ENCODE data around the gene TRIM9.
"Not testable (repeated sequence)": the region's sequence is repeated elsewhere in the genome, so short reads cannot be mapped to it uniquely, and the experiment has no call there.

Gene TRIM9

DNA sequence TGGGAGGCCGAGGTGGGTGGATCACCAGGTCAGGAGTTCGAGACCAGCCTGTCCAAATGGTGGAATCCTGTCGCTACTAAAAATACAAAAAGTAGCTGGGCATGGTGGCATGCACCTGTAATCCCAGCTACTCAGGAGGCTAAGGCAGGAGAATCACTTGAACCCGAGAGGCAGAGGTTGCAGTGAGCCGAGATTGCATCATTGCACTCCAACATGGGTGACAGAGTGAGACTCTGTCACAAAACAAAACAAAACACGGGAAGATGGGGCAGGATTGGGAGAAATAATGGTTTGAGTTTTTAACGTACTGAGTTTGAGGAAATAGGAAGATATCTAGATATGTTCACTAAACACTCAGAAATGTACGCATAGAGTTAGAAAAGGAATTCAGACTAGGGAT lies 153.3 kb downstream of the TRIM9 start:
- peaks cover 43% of the 10 kb centered on the region for H3K27me3 Mint-ChIP-seq (ENCODE audit: low read depth)
- not testable (repeated sequence) for H3K36me3 Mint-ChIP-seq (ENCODE audit: low read depth); H3K27ac Mint-ChIP-seq; H3K9me3 Mint-ChIP-seq; H3K4me1 Mint-ChIP-seq (ENCODE audit: low read depth); H3K4me3 Mint-ChIP-seq

DNA sequence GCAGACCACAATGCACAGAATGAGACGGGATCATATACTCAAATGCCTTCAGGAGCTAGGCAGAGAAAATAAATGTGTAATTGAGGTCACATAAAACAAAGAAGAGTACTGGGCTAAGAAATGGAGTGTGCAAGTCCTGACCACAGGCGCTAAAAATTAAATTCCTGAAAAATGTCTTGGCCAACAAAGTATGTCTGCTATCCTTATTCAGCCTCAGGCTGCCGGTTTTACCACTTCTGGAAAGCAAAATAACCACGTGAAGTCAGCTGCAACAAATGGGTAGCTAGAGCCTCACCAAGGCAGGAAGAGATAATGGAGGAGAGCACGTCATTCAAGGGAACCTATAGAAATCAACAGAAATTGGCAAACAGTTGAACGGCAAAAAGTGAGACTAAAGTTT lies 153.8 kb downstream of the TRIM9 start:
- no peaks in the 10 kb centered on the region for H3K9me3 Mint-ChIP-seq
- H3K27me3 Mint-ChIP-seq (ENCODE audit: low read depth): peaks cover 43% of the 10 kb centered on the region
- H3K36me3 Mint-ChIP-seq (ENCODE audit: low read depth): no peaks in the 10 kb centered on the region
- no peak overlapping the region for H3K27ac Mint-ChIP-seq
- peaks cover 7% of the 10 kb centered on the region for H3K4me1 Mint-ChIP-seq (ENCODE audit: low read depth)
- no peak overlapping the region for H3K4me3 Mint-ChIP-seq

DNA sequence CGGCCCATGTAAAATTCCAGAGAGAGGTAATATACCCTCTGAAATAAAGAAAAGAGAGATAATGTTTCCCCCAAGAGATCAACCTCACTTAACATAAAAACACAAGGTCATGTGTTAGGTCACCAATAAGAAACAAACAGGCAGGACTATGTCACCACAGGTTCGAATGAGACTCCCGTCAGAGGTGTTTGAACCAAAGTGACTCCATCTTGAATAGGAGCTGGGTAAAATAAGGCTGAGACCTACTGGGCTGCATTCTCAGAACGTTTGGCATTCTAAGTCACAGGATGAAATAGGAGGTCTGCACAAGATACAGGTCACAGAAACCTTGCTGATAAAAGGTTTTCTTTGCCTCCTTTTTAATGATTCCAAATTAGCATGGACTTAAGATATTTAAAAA lies 157.1 kb downstream of the TRIM9 start:
- Mint-ChIP-seq H3K27me3 (ENCODE audit: low read depth) (peaks cover 22% of the 10 kb centered on the region), H3K36me3 (ENCODE audit: low read depth) (no peaks in the 10 kb centered on the region), H3K27ac (no peak overlapping the region), H3K4me1 (ENCODE audit: low read depth) (no peaks in the 10 kb centered on the region), H3K9me3 (no peaks in the 10 kb centered on the region), H3K4me3 (no peak overlapping the region)

DNA sequence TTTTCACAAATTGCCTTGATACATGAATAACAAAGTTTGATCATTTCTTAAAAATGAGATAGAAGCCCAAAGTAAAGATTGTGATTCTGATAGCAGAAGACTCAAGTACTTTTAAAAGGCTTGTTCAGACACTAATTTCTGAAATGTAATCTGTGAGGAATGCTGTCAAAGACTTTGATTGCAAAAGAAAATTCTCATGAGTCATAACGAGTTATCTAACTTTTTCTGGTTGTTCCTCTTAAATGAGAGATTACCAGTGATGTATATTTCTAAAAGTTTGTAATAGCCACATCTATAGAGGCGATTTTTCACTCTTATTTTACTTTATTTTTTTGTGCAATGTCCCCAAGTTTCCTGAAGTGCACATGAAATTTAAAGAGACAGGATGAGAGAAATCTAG lies 157.6 kb downstream of the TRIM9 start:
- Mint-ChIP-seq H3K36me3 (ENCODE audit: low read depth) (no peaks in the 10 kb centered on the region), H3K9me3 (no peaks in the 10 kb centered on the region), H3K27me3 (ENCODE audit: low read depth) (peaks cover 19% of the 10 kb centered on the region), H3K4me1 (ENCODE audit: low read depth) (no peaks in the 10 kb centered on the region), H3K4me3 (no peak overlapping the region), H3K27ac (no peak overlapping the region)

DNA sequence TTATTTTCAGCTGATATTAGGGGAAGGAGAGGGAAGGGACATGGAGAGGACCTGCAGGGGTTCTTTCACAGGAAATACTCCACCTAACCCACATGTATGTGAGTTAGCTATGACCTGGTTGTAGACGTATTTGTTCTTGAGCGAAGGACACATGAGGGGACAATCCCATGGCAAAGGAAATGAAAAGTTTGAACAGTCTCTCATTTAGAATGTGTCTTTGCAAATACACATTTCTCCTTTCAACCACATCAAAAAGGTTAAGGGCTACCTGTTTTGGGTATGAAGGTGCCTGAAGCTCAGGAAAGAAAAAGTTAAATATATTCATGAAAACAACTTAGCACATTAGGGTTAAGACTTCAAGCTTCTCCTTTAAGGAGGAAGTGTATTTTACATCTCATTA lies 158.0 kb downstream of the TRIM9 start:
- peaks cover 20% of the 10 kb centered on the region for H3K27me3 Mint-ChIP-seq (ENCODE audit: low read depth)
- H3K4me1 Mint-ChIP-seq (ENCODE audit: low read depth): no peaks in the 10 kb centered on the region
- H3K9me3 Mint-ChIP-seq: no peaks in the 10 kb centered on the region
- no peak overlapping the region for H3K4me3 Mint-ChIP-seq
- H3K27ac Mint-ChIP-seq: no peak overlapping the region
- H3K36me3 Mint-ChIP-seq (ENCODE audit: low read depth): no peaks in the 10 kb centered on the region

DNA sequence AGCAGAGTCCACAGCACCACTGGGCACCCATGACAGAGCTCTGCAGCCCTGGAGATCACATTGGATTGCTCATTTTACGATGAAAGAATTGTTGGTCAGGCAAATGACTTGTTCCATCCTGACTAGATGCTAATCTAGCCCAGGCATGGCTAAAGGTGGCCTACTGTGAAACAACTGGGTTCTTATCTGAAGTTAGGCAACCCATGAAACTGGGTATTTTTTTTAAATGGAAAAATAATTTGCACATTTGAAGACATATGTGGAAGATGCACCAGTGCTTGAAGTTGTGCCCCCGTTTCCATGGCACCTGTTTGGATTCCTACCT lies 158.9 kb downstream of the TRIM9 start:
- no peak overlapping the region for H3K4me3 Mint-ChIP-seq
- no peaks in the 10 kb centered on the region for H3K9me3 Mint-ChIP-seq
- H3K36me3 Mint-ChIP-seq (ENCODE audit: low read depth): no peaks in the 10 kb centered on the region
- H3K27ac Mint-ChIP-seq: no peak overlapping the region
- H3K4me1 Mint-ChIP-seq (ENCODE audit: low read depth): no peaks in the 10 kb centered on the region
- H3K27me3 Mint-ChIP-seq (ENCODE audit: low read depth): peaks cover 12% of the 10 kb centered on the region

DNA sequence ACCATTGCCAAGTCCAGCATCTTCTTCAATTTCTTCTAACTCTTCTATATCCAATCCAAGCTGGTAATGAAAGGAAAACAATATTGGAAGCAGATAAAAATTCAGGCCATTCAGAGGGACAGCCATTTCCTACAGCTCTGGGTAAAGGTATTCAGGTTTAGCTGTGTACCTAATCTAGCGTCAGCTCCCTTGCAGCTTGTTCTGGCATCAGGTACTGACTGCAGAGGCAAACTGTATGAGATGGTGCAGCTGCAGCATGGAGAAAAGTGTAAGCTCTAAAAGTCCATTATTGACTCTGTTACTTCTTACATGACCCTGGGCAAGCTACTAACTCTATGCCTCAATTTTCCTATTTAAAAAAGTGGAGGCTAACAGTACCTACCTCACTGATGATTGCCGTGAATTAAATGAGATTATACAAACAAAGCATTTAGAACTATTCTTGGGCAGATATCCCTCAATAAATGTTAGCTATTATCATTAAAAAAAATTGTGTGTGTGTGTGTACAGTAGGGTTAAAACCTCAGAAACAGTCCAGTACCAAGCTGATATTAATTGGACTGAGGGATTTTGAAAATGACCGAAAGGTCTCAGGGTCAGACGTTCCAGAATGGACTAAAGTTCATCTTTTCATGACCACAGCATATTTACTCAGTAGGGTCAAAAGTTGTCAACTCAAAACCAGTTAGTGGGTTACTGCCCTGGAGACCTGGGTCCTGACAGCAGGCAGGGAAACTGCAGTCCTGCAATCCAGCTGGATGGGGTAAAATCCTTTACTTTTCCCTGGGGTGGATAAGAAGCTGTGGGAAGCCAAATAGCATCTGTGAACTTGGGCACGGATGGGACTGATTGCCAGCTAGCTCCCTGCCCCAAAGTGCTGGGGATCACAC lies 159.5 kb downstream of the TRIM9 start:
- Mint-ChIP-seq H3K27ac (no peak overlapping the region), H3K4me1 (ENCODE audit: low read depth) (no peaks in the 10 kb centered on the region), H3K27me3 (ENCODE audit: low read depth) (peaks cover 12% of the 10 kb centered on the region), H3K36me3 (ENCODE audit: low read depth) (no peaks in the 10 kb centered on the region), H3K9me3 (no peaks in the 10 kb centered on the region), H3K4me3 (no peak overlapping the region)

DNA sequence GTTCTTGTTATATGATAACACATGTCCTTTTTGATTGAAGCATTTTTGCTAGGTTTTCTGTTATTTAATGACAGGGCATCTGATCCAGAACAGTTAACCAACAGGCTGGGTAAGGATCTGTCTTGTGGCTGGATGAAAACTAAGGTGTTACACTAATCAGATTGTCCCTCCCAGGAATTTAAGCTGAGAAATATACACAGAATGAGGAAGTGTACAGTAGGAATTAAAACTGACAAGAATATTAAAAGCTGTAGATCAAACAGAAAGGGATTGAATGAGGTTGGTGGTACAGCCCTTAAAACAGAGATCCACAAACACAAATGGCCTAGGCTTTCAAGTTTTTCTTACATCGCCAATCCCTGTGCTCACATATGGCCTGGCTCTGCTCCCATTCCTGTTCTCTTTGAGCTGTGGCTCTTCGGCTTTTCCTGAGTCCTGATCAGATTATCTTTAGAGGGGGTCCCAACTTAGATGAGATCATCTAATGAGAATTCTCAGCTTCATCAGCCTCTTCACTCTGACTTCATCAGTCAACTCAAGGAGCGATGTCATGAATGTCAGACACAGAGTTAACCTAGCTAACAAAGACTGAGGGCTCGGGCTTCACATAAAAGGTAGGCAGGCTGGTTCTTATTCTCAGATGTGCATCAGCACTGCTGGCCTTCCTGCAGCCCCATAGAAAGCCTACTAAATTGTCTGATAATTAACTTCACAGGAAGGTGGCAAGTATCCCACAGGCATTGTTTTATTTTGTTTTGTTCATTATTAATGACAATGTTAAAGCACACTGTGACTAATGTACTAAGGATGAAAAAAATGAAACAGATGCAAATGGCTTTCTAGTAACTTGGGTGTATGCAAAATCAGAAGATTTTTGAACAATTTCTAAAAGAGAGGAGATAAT lies 162.1 kb downstream of the TRIM9 start:
- no peaks in the 10 kb centered on the region for H3K4me1 Mint-ChIP-seq (ENCODE audit: low read depth)
- no peaks in the 10 kb centered on the region for H3K36me3 Mint-ChIP-seq (ENCODE audit: low read depth)
- H3K27me3 Mint-ChIP-seq (ENCODE audit: low read depth): peaks cover 18% of the 10 kb centered on the region
- no peaks in the 10 kb centered on the region for H3K9me3 Mint-ChIP-seq
- H3K27ac Mint-ChIP-seq: no peak overlapping the region
- H3K4me3 Mint-ChIP-seq: no peak overlapping the region

DNA sequence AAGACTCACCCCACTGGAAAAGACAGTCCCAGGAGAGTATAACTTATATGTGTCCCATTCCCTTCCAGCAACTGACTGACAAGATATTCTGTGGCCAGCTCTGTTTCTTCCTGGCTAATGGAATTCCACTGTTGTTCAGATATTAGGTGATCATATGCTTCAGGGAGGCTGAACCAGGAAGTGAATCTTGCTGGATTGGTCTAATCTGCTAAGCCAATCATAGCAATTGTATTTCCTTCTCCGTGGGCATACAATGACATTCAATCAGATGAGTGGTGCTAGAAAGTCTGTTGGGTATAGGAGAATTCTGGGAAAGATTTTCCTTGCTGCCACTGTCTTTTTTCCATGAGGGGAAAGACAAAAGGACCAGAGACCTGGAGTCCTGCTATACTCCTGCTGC lies 162.7 kb downstream of the TRIM9 start:
- no peak overlapping the region for H3K4me3 Mint-ChIP-seq
- peaks cover 14% of the 10 kb centered on the region for H3K27me3 Mint-ChIP-seq (ENCODE audit: low read depth)
- no peaks in the 10 kb centered on the region for H3K4me1 Mint-ChIP-seq (ENCODE audit: low read depth)
- no peaks in the 10 kb centered on the region for H3K9me3 Mint-ChIP-seq
- H3K27ac Mint-ChIP-seq: no peak overlapping the region
- no peaks in the 10 kb centered on the region for H3K36me3 Mint-ChIP-seq (ENCODE audit: low read depth)

DNA sequence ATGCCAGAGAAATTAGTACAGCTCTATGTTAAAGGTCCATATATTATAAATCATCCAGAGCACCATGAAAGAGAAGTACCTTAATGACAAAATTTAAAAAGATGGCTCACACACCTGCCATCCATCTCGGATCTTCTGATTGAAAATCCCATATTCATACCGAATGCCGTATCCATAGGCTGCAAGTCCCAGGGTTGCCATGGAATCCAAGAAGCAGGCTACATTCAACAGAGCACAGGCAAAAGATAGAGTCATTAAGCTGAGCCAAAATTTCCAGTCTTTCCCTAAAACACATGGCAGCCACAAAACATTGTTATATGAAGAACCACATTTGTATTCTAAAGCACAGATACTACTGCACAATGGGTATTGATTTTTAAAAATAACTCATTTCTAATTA lies 163.3 kb downstream of the TRIM9 start:
- Mint-ChIP-seq H3K9me3 (no peaks in the 10 kb centered on the region), H3K27me3 (ENCODE audit: low read depth) (peaks cover 14% of the 10 kb centered on the region), H3K4me1 (ENCODE audit: low read depth) (no peaks in the 10 kb centered on the region), H3K27ac (no peak overlapping the region), H3K4me3 (no peak overlapping the region), H3K36me3 (ENCODE audit: low read depth) (no peaks in the 10 kb centered on the region)

DNA sequence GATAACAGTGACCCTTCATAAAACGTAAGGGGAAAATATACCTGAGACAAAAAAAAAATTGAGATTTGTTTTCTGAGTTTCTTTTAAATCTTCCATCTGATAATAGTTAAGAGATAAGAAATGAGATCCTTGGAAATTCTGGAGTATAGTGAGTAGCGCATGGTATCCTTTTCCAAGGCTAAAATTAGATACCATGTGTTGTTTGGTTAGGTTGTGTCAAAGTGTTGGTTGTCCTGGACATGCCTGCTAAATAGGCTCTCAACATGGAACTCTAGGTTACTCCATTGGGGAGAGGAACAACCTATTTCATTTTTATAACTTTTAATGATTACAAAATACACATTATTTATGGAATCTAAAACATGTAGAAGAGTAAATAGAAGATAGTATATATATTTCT lies 165.4 kb downstream of the TRIM9 start:
- H3K4me1 Mint-ChIP-seq (ENCODE audit: low read depth): no peaks in the 10 kb centered on the region
- no peak overlapping the region for H3K4me3 Mint-ChIP-seq
- H3K27me3 Mint-ChIP-seq (ENCODE audit: low read depth): peaks cover 23% of the 10 kb centered on the region
- H3K27ac Mint-ChIP-seq: no peak overlapping the region
- H3K9me3 Mint-ChIP-seq: no peaks in the 10 kb centered on the region
- H3K36me3 Mint-ChIP-seq (ENCODE audit: low read depth): no peaks in the 10 kb centered on the region

DNA sequence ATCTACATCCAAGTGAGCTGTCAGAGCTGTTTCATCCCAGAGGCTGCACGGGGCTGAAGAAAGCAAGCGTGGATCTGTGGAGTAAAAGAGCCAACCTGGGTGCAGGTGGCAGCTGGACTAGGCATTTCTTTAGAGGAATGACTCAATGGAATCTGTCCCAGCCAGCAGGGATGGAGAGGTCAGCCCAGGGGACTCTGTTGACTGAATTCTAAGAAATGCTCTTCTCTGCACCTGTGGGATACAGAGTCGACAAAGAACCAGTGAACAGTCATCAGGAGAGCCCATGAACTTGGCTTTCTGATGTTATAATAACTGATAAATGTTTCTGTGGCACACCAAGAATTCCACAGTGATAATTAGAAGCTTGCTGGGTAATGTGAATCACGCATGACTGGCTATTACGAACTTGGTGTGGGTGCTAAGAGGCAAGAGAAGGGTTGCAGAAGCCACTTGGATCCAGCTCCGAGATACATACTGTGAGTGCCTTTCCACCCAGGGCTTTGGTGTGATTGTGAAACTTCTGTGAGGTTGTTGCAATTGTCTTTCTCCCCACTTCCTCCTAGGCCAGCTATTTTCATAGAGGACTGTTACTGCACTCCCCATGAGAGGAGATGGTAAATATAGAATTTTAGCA lies 166.8 kb downstream of the TRIM9 start:
- Mint-ChIP-seq H3K9me3 (no peaks in the 10 kb centered on the region), H3K27me3 (ENCODE audit: low read depth) (peaks cover 23% of the 10 kb centered on the region), H3K4me3 (no peak overlapping the region), H3K27ac (no peak overlapping the region), H3K4me1 (ENCODE audit: low read depth) (no peaks in the 10 kb centered on the region), H3K36me3 (ENCODE audit: low read depth) (no peaks in the 10 kb centered on the region)

DNA sequence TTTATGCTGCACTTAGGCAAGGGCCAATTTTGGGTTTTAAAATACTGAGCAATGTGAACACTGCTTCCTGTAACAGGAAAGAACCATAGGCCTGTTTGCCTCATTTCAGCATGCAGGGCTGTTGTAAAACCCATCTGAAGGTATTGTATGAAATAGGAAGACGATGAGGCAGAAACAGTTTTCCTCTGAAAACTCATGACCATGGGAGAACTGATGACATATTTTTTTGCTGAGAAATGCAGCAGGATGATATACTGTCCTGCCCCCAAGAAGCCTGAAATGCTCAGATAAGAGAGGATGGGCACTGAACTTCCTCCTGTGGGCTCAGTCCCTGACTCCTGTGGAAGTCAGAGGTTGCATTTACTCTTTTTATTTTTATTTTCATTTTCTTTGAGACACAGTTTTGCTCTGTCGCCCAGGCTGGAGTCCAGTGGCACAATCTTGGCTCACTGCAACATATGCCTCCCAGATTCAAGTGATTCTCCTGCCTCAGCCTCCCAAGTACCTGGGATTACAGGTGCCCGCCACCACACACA lies 168.0 kb downstream of the TRIM9 start:
- H3K4me3 Mint-ChIP-seq: no peak overlapping the region

More for the DNA sequence above, 168.0 kb downstream of the TRIM9 start:
- no peaks in the 10 kb centered on the region for H3K4me1 Mint-ChIP-seq (ENCODE audit: low read depth)
- H3K27me3 Mint-ChIP-seq (ENCODE audit: low read depth): peaks cover 20% of the 10 kb centered on the region
- H3K36me3 Mint-ChIP-seq (ENCODE audit: low read depth): no peaks in the 10 kb centered on the region
- H3K9me3 Mint-ChIP-seq: no peaks in the 10 kb centered on the region
- no peak overlapping the region for H3K27ac Mint-ChIP-seq
